H9 (cell line): ENCODE measurements around the gene NALCN. TPM values are rescaled to one million over a fixed set of nuclear protein-coding genes. Genes with fewer than 3 reads are reported as not detected.

Source experiments
- DNase-seq: peaks from one replicate; pipeline ENCODE4 v3.0.0-alpha.2; 2017
- H2AFZ ChIP-seq: one replicate; pipeline ENCODE4 v1.6.1; 2013; ENCODE audit warnings: mild to moderate bottlenecking, low read length, control low read depth, moderate library complexity
- H2AK5ac ChIP-seq: 2 replicates; pipeline ENCODE4 v1.6.1; 2013; ENCODE audit warnings: low read length, control low read depth, mixed read lengths; ENCODE audit not compliant: insufficient read length
- H2BK120ac ChIP-seq: one replicate; pipeline ENCODE4 v1.6.1; 2013; ENCODE audit warnings: low read depth, mild to moderate bottlenecking, low read length, control low read depth, inconsistent platforms; ENCODE audit not compliant: poor library complexity, severe bottlenecking
- H2BK12ac ChIP-seq: 2 replicates; pipeline ENCODE4 v1.6.1; 2013; ENCODE audit warnings: low read length, control low read depth, mixed read lengths, low read depth; ENCODE audit not compliant: insufficient read length
- H2BK15ac ChIP-seq: 2 replicates; pipeline ENCODE4 v1.6.1; 2013; ENCODE audit warnings: low read depth, low read length, control low read depth
- H2BK20ac ChIP-seq: one replicate; pipeline ENCODE4 v1.6.1; 2013; ENCODE audit warnings: low read depth, mild to moderate bottlenecking, low read length, control low read depth, inconsistent platforms; ENCODE audit not compliant: poor library complexity, severe bottlenecking
- H2BK5ac ChIP-seq: 2 replicates; pipeline ENCODE4 v1.6.1; 2013; ENCODE audit warnings: low read length, control low read depth, mixed read lengths; ENCODE audit not compliant: insufficient read length
- H3K14ac ChIP-seq: 2 replicates; pipeline ENCODE4 v1.6.1; 2013; ENCODE audit warnings: low read length, control low read depth; ENCODE audit not compliant: insufficient read depth
- H3K18ac ChIP-seq: 2 replicates; pipeline ENCODE4 v1.6.1; 2013; ENCODE audit warnings: low read depth, mild to moderate bottlenecking, mixed read lengths, low read length, control low read depth; ENCODE audit not compliant: insufficient read length
- H3K23ac ChIP-seq: 2 replicates; pipeline ENCODE4 v1.6.1; 2013; ENCODE audit warnings: low read length, control low read depth, mixed read lengths, low read depth; ENCODE audit not compliant: insufficient read length
- H3K23me2 ChIP-seq: 2 replicates; pipeline ENCODE4 v1.6.1; 2013; ENCODE audit warnings: low read depth, mild to moderate bottlenecking, mixed read lengths, low read length, control low read depth; ENCODE audit not compliant: insufficient read length, poor library complexity, severe bottlenecking
- H3K27ac ChIP-seq: 2 replicates; pipeline ENCODE4 v1.5.1; 2013; ENCODE audit warnings: low read length, control low read depth, mixed read lengths, low read depth; ENCODE audit not compliant: insufficient read length
- H3K27me3 ChIP-seq: 2 replicates; pipeline ENCODE4 v1.6.1; 2013; ENCODE audit warnings: low read length, control low read depth, inconsistent platforms; ENCODE audit not compliant: insufficient read depth
- H3K4ac ChIP-seq: 2 replicates; pipeline ENCODE4 v1.6.1; 2013; ENCODE audit warnings: low read depth, mild to moderate bottlenecking, control low read depth, inconsistent platforms, low read length, moderate library complexity
- H3K4me1 ChIP-seq: 2 replicates; pipeline ENCODE4 v1.6.1; 2013; ENCODE audit warnings: low read length, control low read depth, inconsistent platforms; ENCODE audit not compliant: insufficient read depth
- H3K4me2 ChIP-seq: 2 replicates; pipeline ENCODE4 v1.6.1; 2013; ENCODE audit warnings: low read length, control low read depth, mixed read lengths; ENCODE audit not compliant: insufficient read length, insufficient read depth
- H3K56ac ChIP-seq: 2 replicates; pipeline ENCODE4 v1.6.1; 2013; ENCODE audit warnings: low read depth, mild to moderate bottlenecking, mixed read lengths, low read length, control low read depth; ENCODE audit not compliant: insufficient read length
- H3K79me1 ChIP-seq: 2 replicates; pipeline ENCODE4 v1.6.1; 2013; ENCODE audit warnings: low read depth, mild to moderate bottlenecking, moderate library complexity, low read length, control low read depth, inconsistent platforms; ENCODE audit not compliant: insufficient read depth, poor library complexity, severe bottlenecking
- H3K79me2 ChIP-seq: 2 replicates; pipeline ENCODE4 v1.6.1; 2013; ENCODE audit warnings: low read length, control low read depth, inconsistent platforms; ENCODE audit not compliant: insufficient read depth
- H3K9ac ChIP-seq: 2 replicates; pipeline ENCODE4 v1.6.1; 2013; ENCODE audit warnings: low read length, control low read depth, mixed read lengths; ENCODE audit not compliant: insufficient read length; ENCODE audit errors: extremely low read depth
- H3K9me3 ChIP-seq: one replicate; pipeline ENCODE4 v1.6.1; 2013; ENCODE audit warnings: low read depth, low read length, inconsistent platforms; ENCODE audit not compliant: control insufficient read depth
- H3T11ph ChIP-seq: one replicate; pipeline ENCODE4 v1.6.1; 2013; ENCODE audit warnings: mild to moderate bottlenecking, low read length, control low read depth, inconsistent platforms
- H4K20me1 ChIP-seq: one replicate; pipeline ENCODE4 v1.6.1; 2013; ENCODE audit not compliant: control insufficient read depth, insufficient read length, insufficient read depth
- H4K5ac ChIP-seq: 2 replicates; pipeline ENCODE4 v1.6.1; 2013; ENCODE audit warnings: low read depth, mild to moderate bottlenecking, mixed read lengths, low read length, control low read depth; ENCODE audit not compliant: insufficient read length
- H4K8ac ChIP-seq: replicated peaks from 2 replicates; pipeline ENCODE4 v1.6.1; 2013; ENCODE audit warnings: low read length, control low read depth, mixed read lengths, low read depth; ENCODE audit not compliant: insufficient read length
- H4K91ac ChIP-seq: 2 replicates; pipeline ENCODE4 v1.6.1; 2013; ENCODE audit warnings: low read depth, mild to moderate bottlenecking, moderate library complexity, mixed read lengths, low read length, control low read depth; ENCODE audit not compliant: insufficient read length
- H3K27ac Mint-ChIP-seq, 3 experiments: 2 replicates in 2 of 3; 3 replicates in 1 of 3; pipeline ENCODE4 v1.8.0; 2020 to 2021; ENCODE audit warnings: mixed read lengths in 3 of 3, mild to moderate bottlenecking in 1 of 3, moderate library complexity in 1 of 3
- H3K27me3 Mint-ChIP-seq: 2 replicates; pipeline ENCODE4 v1.8.0; 2021; ENCODE audit warnings: low read depth, mild to moderate bottlenecking, moderate library complexity, mixed read lengths
- H3K36me3 Mint-ChIP-seq, 3 experiments: 2 replicates in 2 of 3; 3 replicates in 1 of 3; pipeline ENCODE4 v1.8.0; 2020 to 2021; ENCODE audit warnings: low read depth in 3 of 3, mixed read lengths in 3 of 3; ENCODE audit not compliant: insufficient read depth in 1 of 3
- H3K4me1 Mint-ChIP-seq, 2 experiments: 2 replicates each; pipeline ENCODE4 v1.8.0; 2020; ENCODE audit warnings: mixed read lengths in 2 of 2
- H3K4me3 Mint-ChIP-seq, 2 experiments: 2 replicates in 1 of 2; 3 replicates in 1 of 2; pipeline ENCODE4 v1.8.0; 2020 to 2021; ENCODE audit warnings: mild to moderate bottlenecking in 2 of 2, mixed read lengths in 2 of 2, moderate library complexity in 1 of 2
- H3K9me3 Mint-ChIP-seq, 2 experiments: 2 replicates in 1 of 2; 3 replicates in 1 of 2; pipeline ENCODE4 v1.8.0; 2020; ENCODE audit warnings: mild to moderate bottlenecking in 2 of 2, mixed read lengths in 2 of 2, moderate library complexity in 1 of 2
- WGBS: extraction: QIAGEN DNeasy Blood & Tissue Kit; methylation state at CpG from one replicate; pipeline ENCODE4 v1.1.7; 2013; ENCODE audit warnings: missing lambda C conversion rate, low lambda C conversion rate, mixed read lengths; ENCODE audit not compliant: insufficient read length; ENCODE audit errors: extremely low coverage; 5-methylcytosine and 5-hydroxymethylcytosine counted together
- total RNA-seq: library from RNA; stranded (reverse); gene quantifications from 2 replicates; pipeline ENCODE4 v1.2.1, GENCODE V29; 2021
- TF ChIP-seq, protein P1 (sequence below): fragments of 200-600 bp; sonication (generic); conservative IDR thresholded peaks from 3 replicates; pipeline ENCODE4 v1.8.0; 2021; ENCODE audit warnings: antibody characterized with exemption, mild to moderate bottlenecking

The NALCN gene
- total RNA-seq, 1 experiment from 2014 or later: 0.09 TPM

DNA sequence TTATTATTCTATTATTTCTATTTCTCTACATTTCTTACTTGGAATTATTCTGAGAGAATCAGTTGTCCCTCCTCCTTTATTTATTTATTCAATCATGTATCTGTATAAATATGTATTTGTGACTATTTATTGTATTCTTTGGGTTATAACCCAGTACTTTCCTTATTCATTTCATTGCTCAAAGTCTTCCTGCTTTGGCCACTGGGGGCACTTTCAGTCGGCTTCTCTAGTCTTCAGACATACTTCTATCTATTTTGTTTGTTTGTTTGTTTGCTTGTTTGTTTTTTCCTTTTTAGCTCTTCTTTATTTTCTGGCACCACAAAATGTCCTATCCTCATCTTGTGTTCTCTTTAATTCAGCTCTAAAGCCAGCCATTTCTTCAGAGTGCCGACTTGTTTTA, 260.4 kb downstream of the NALCN start:
- H2BK15ac ChIP-seq: no peak overlapping the region
- no peak overlapping the region for H4K91ac ChIP-seq
- no peaks in the 10 kb centered on the region for H3K79me2 ChIP-seq
- H3K23me2 ChIP-seq: no peaks in the 10 kb centered on the region
- H2AK5ac ChIP-seq: no peak overlapping the region
- no peaks in the 10 kb centered on the region for H3K79me1 ChIP-seq
- no peaks in the 10 kb centered on the region for H4K20me1 ChIP-seq
- H3K4me3 Mint-ChIP-seq: no peak overlapping the region
- no peak overlapping the region for H3K18ac ChIP-seq
- no peak overlapping the region for H3K14ac ChIP-seq
- no peak overlapping the region for H2BK12ac ChIP-seq
- WGBS: no CpG with 5 or more reads among the region's 2 CpGs
- no peak overlapping the region for H2BK120ac ChIP-seq
- no peak overlapping the region for H3K27ac Mint-ChIP-seq
- no peak for DNase-seq
- H3K9me3 Mint-ChIP-seq: no peaks in the 10 kb centered on the region
- H2AFZ ChIP-seq: no peak overlapping the region
- H3K23ac ChIP-seq: no peak overlapping the region
- H3T11ph ChIP-seq: no peak overlapping the region
- H3K9me3 ChIP-seq: no peaks in the 10 kb centered on the region
- no peaks in the 10 kb centered on the region for H3K36me3 Mint-ChIP-seq
- TF ChIP-seq, protein P1, sequence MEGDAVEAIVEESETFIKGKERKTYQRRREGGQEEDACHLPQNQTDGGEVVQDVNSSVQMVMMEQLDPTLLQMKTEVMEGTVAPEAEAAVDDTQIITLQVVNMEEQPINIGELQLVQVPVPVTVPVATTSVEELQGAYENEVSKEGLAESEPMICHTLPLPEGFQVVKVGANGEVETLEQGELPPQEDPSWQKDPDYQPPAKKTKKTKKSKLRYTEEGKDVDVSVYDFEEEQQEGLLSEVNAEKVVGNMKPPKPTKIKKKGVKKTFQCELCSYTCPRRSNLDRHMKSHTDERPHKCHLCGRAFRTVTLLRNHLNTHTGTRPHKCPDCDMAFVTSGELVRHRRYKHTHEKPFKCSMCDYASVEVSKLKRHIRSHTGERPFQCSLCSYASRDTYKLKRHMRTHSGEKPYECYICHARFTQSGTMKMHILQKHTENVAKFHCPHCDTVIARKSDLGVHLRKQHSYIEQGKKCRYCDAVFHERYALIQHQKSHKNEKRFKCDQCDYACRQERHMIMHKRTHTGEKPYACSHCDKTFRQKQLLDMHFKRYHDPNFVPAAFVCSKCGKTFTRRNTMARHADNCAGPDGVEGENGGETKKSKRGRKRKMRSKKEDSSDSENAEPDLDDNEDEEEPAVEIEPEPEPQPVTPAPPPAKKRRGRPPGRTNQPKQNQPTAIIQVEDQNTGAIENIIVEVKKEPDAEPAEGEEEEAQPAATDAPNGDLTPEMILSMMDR: peak; percentile 74
- H3K27ac ChIP-seq: no peak overlapping the region
- 0 out of 4 replicates have a peak, but pooled peaks cover 0 to under 1% of the 10 kb centered on the region in 2 experiments for H3K4me1 Mint-ChIP-seq
- H4K8ac ChIP-seq: no peak overlapping the region
- H2BK20ac ChIP-seq: no peak overlapping the region
- no peak overlapping the region for H3K56ac ChIP-seq
- H3K4me1 ChIP-seq: peaks cover under 1% of the 10 kb centered on the region; the same call in 1 of the 2 replicates
- H3K9ac ChIP-seq: no peak overlapping the region
- H4K5ac ChIP-seq: no peak overlapping the region
- no peaks in the 10 kb centered on the region for H3K27me3 Mint-ChIP-seq
- H3K27me3 ChIP-seq: no peaks in the 10 kb centered on the region
- no peak overlapping the region for H3K4me2 ChIP-seq
- H2BK5ac ChIP-seq: no peak overlapping the region
- no peak overlapping the region for H3K4ac ChIP-seq
